Upper lobe of left lung (tissue), 4 donors: Measurements from ENCODE around the gene KCTD21.

Experiments
- CTCF ChIP-seq, 6 experiments: fragments of 450-650 bp in 4 of 6; fragments of 200-600 bp in 2 of 6; sonication (generic) in 2 of 6; IDR thresholded peaks; one replicate each; pipeline ENCODE4 v1.5.1; 2016 to 2019; ENCODE audit warnings: antibody characterized with exemption in 6 of 6
- EP300 ChIP-seq, 4 donors: sonication (generic); formaldehyde crosslinking; IDR thresholded peaks; one replicate each; pipeline ENCODE4 v1.5.1; 2017; ENCODE audit warnings: antibody characterized with exemption in 4 of 4, control low read depth in 2 of 4
- POLR2A ChIP-seq, 4 donors: fragments of 450-650 bp; IDR thresholded peaks; one replicate each; pipeline ENCODE4 v1.5.1; 2016 to 2017; ENCODE audit warnings: antibody characterized with exemption in 4 of 4, mild to moderate bottlenecking in 2 of 4
- POLR2AphosphoS5 ChIP-seq, 2 donors: sonication (generic); formaldehyde crosslinking; IDR thresholded peaks; one replicate each; pipeline ENCODE4 v1.5.1; 2017; ENCODE audit warnings: antibody characterized with exemption in 2 of 2

DNA sequence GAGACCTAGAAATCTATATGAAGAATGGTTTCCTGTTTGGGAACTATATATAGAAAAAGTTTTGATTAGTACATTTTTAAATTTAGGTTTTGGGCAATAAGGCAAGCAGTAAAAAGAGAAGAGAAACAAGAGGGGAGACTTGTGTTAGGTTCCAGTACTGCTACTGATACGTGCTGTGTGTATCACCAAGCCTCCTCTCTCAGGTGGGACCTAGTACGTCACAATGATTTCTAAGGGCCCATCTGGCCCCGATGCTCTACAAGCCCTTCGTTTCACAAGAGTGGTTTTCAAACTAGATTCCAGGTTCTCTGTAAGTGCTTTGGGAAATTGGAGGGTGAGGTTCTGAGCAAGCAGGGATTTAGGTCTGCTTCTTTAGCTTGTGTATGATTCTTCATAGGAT, 39.5 kb upstream of the KCTD21 start:
- no peak for TF ChIP-seq CTCF (IDR thresholded peaks at IDR 0.05)
- no peak for TF ChIP-seq POLR2AphosphoS5 (IDR thresholded peaks at IDR 0.05)
- TF ChIP-seq POLR2A (IDR thresholded peaks at IDR 0.05) = no peak
- TF ChIP-seq EP300 (IDR thresholded peaks at IDR 0.05) = no peak
